Loucy (cell line): Measurements from ENCODE around the gene LMBR1.

ENCODE experiments used
- H2AFZ ChIP-seq: fragments of 200-600 bp; sonication (generic); 2 replicates; pipeline ENCODE4 v1.6.0; 2016; ENCODE audit warnings: antibody characterized with exemption, mild to moderate bottlenecking, low read length, moderate library complexity
- H3F3A ChIP-seq: fragments of 200-600 bp; 2 replicates; pipeline ENCODE4 v1.6.0; 2016; ENCODE audit warnings: antibody characterized with exemption, low read depth, mild to moderate bottlenecking
- H3K27me3 ChIP-seq: fragments of 200-600 bp; sonication (generic); 2 replicates; pipeline ENCODE4 v1.6.1; 2014; ENCODE audit warnings: low read length, mild to moderate bottlenecking; ENCODE audit not compliant: insufficient read depth, poor library complexity, severe bottlenecking
- H3K36me3 ChIP-seq: fragments of 200-600 bp; sonication (generic); 2 replicates; pipeline ENCODE4 v1.6.1; 2016; ENCODE audit warnings: low read length; ENCODE audit not compliant: insufficient read depth
- H3K4me1 ChIP-seq: fragments of 200-600 bp; sonication (generic); 2 replicates; pipeline ENCODE4 v1.5.1; 2014; ENCODE audit warnings: low read length, mild to moderate bottlenecking; ENCODE audit not compliant: insufficient read depth, poor library complexity, severe bottlenecking
- H3K4me2 ChIP-seq: fragments of 200-600 bp; sonication (generic); 2 replicates; pipeline ENCODE4 v1.6.0; 2014; ENCODE audit warnings: antibody characterized with exemption, low read length, low read depth, mild to moderate bottlenecking; ENCODE audit not compliant: poor library complexity, severe bottlenecking
- H3K4me3 ChIP-seq: fragments of 200-600 bp; sonication (generic); 2 replicates; pipeline ENCODE4 v1.5.1; 2014; ENCODE audit warnings: low read length, mild to moderate bottlenecking, mixed read lengths; ENCODE audit not compliant: poor library complexity, severe bottlenecking
- H3K79me2 ChIP-seq: fragments of 200-600 bp; sonication (generic); 2 replicates; pipeline ENCODE4 v1.6.1; 2014; ENCODE audit warnings: low read length; ENCODE audit not compliant: insufficient read depth
- H3K9ac ChIP-seq: fragments of 200-600 bp; sonication (generic); 2 replicates; pipeline ENCODE4 v1.6.0; 2014; ENCODE audit warnings: mild to moderate bottlenecking, low read depth, low read length, moderate library complexity; ENCODE audit not compliant: poor library complexity, severe bottlenecking
- H3K9me2 ChIP-seq: fragments of 200-600 bp; sonication (generic); replicated peaks from 2 replicates; pipeline ENCODE4 v1.6.1; 2016; ENCODE audit warnings: low read depth, low read length, mixed read lengths
- H3K9me3 ChIP-seq: fragments of 200-600 bp; sonication (generic); 2 replicates; pipeline ENCODE4 v1.6.1; 2014; ENCODE audit warnings: mild to moderate bottlenecking, antibody characterized with exemption, low read length, low read depth; ENCODE audit not compliant: insufficient read depth
- H4K20me1 ChIP-seq: fragments of 200-600 bp; sonication (generic); 2 replicates; pipeline ENCODE4 v1.6.0; 2014; ENCODE audit warnings: antibody characterized with exemption, low read length, mild to moderate bottlenecking; ENCODE audit not compliant: insufficient read depth, poor library complexity, severe bottlenecking
- EZH2phosphoT487 ChIP-seq: fragments of 200-600 bp; IDR thresholded peaks from 2 replicates; pipeline ENCODE4 v1.6.1; 2018; ENCODE audit warnings: antibody characterized with exemption, mild to moderate bottlenecking, moderate library complexity, borderline replicate concordance
- TF ChIP-seq, protein P1 (sequence below): fragments of 200-600 bp; sonication (generic); conservative IDR thresholded peaks from 2 replicates; pipeline ENCODE4 v1.5.1; 2014; ENCODE audit warnings: mild to moderate bottlenecking, antibody characterized with exemption, low read length

LMBR1 gene

GRCh38 chr7:156889089-156889488, 3.9 kb downstream of the LMBR1 start:
- H3K79me2 ChIP-seq = peaks cover 78% of the 10 kb centered on the region
- no peaks in the 10 kb centered on the region for H3K9me3 ChIP-seq
- H3K4me2 ChIP-seq = peak overlapping the region; percentile 62
- H3K4me1 ChIP-seq = peaks cover 40% of the 10 kb centered on the region
- no peaks in the 10 kb centered on the region for H3K27me3 ChIP-seq
- no peaks in the 10 kb centered on the region for H3F3A ChIP-seq
- H3K36me3 ChIP-seq = no peaks in the 10 kb centered on the region
- no peaks in the 10 kb centered on the region for H3K9me2 ChIP-seq
- H4K20me1 ChIP-seq = peaks cover 44% of the 10 kb centered on the region
- H3K4me3 ChIP-seq = peak overlapping the region; percentile 42
- H3K9ac ChIP-seq = no peak overlapping the region
- H2AFZ ChIP-seq = no peak overlapping the region
- TF ChIP-seq, protein P1, sequence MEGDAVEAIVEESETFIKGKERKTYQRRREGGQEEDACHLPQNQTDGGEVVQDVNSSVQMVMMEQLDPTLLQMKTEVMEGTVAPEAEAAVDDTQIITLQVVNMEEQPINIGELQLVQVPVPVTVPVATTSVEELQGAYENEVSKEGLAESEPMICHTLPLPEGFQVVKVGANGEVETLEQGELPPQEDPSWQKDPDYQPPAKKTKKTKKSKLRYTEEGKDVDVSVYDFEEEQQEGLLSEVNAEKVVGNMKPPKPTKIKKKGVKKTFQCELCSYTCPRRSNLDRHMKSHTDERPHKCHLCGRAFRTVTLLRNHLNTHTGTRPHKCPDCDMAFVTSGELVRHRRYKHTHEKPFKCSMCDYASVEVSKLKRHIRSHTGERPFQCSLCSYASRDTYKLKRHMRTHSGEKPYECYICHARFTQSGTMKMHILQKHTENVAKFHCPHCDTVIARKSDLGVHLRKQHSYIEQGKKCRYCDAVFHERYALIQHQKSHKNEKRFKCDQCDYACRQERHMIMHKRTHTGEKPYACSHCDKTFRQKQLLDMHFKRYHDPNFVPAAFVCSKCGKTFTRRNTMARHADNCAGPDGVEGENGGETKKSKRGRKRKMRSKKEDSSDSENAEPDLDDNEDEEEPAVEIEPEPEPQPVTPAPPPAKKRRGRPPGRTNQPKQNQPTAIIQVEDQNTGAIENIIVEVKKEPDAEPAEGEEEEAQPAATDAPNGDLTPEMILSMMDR = no peak
- TF ChIP-seq EZH2phosphoT487 = no peak

- H3K36me3 ChIP-seq = no peaks in the 10 kb centered on the region
- H3K9ac ChIP-seq = no peak overlapping the region
- peaks cover 33% of the 10 kb centered on the region for H4K20me1 ChIP-seq
- H3K4me3 ChIP-seq = no peak overlapping the region
- H3K79me2 ChIP-seq = peaks cover 94% of the 10 kb centered on the region
- H3F3A ChIP-seq = no peaks in the 10 kb centered on the region
- no peaks in the 10 kb centered on the region for H3K9me2 ChIP-seq
- no peak for TF ChIP-seq EZH2phosphoT487
- TF ChIP-seq, protein P1 = no peak
- H3K27me3 ChIP-seq = no peaks in the 10 kb centered on the region
- H3K4me1 ChIP-seq = peaks cover 29% of the 10 kb centered on the region
- H3K9me3 ChIP-seq = no peaks in the 10 kb centered on the region
- H3K4me2 ChIP-seq = peak overlapping the region; percentile 18
- no peak overlapping the region for H2AFZ ChIP-seq
Observed at GRCh38 chr7:156886020-156886795, 6.8 kb downstream of the LMBR1 start.

GRCh38 chr7:156881679-156882078, 11.3 kb downstream of the LMBR1 start:
- TF ChIP-seq, protein P1 = no peak
- TF ChIP-seq EZH2phosphoT487 = no peak
- no peak overlapping the region for H3K4me3 ChIP-seq
- H3K27me3 ChIP-seq = no peaks in the 10 kb centered on the region
- H3K36me3 ChIP-seq = no peaks in the 10 kb centered on the region
- H2AFZ ChIP-seq = no peak overlapping the region
- H3K4me2 ChIP-seq = no peak overlapping the region
- H3F3A ChIP-seq = no peaks in the 10 kb centered on the region
- no peaks in the 10 kb centered on the region for H3K9me3 ChIP-seq
- H3K9me2 ChIP-seq = no peaks in the 10 kb centered on the region
- peaks cover 6% of the 10 kb centered on the region for H4K20me1 ChIP-seq
- peaks cover 7% of the 10 kb centered on the region for H3K4me1 ChIP-seq
- peaks cover 94% of the 10 kb centered on the region for H3K79me2 ChIP-seq
- no peak overlapping the region for H3K9ac ChIP-seq
